Right lobe of liver (tissue), 6 donors: ENCODE results near the gene OR13F1. TPM values are rescaled to one million over a fixed set of nuclear protein-coding genes. Genes with fewer than 3 reads are reported as not detected.

ENCODE experiments used
- ATAC-seq, 4 donors: fragments of 200-7000 bp; cut with Tn5 transposase; one replicate each; pipeline ENCODE4 v1.9.1; 2020; ENCODE audit warnings: mild to moderate bottlenecking in 4 of 4, moderate library complexity in 4 of 4
- DNase-seq, 3 donors: peaks; one replicate each; pipeline ENCODE4 v3.0.0-alpha.2; 2020
- H3K27ac ChIP-seq, 3 donors: fragments of 200-600 bp; one replicate each; pipeline ENCODE4 v1.8.0; 2022
- H3K27me3 ChIP-seq, 2 donors: fragments of 200-600 bp; one replicate each; pipeline ENCODE4 v1.8.0; 2022
- H3K36me3 ChIP-seq, 4 donors: fragments of 200-600 bp; sonication (generic) in 1 of 4; one replicate each; pipeline versions ENCODE4 v1.5.1 to v1.8.0; 2017 to 2022; ENCODE audit warnings: control low read depth in 1 of 4
- H3K4me1 ChIP-seq, 4 donors: fragments of 200-600 bp; sonication (generic) in 1 of 4; one replicate each; pipeline versions ENCODE4 v1.5.1 to v1.8.0; 2017 to 2022; ENCODE audit warnings: control low read depth in 1 of 4
- H3K4me3 ChIP-seq, 3 donors: fragments of 200-600 bp; one replicate each; pipeline ENCODE4 v1.8.0; 2022
- H3K9me3 ChIP-seq, 4 donors: fragments of 200-600 bp; sonication (generic) in 1 of 4; one replicate each; pipeline versions ENCODE4 v1.5.1 to v1.8.0; 2017 to 2022; ENCODE audit warnings: control low read depth in 1 of 4
- POLR2A ChIP-seq: fragments of 450-650 bp; IDR thresholded peaks from one replicate; pipeline ENCODE4 v1.6.1; 2017; ENCODE audit warnings: antibody characterized with exemption, mild to moderate bottlenecking
- WGBS: methylation state at CpG from one replicate; pipeline ENCODE4 v1.1.6; 2018; ENCODE audit warnings: low coverage, low lambda C conversion rate; ENCODE audit not compliant: insufficient coverage; ENCODE audit errors: missing lambda C conversion rate; 5-methylcytosine and 5-hydroxymethylcytosine counted together
- intact Hi-C, 2 donors: fragments of 100-400 bp; cut with DNase I; formaldehyde crosslinking; loops; one replicate each; pipeline versions ENCODE4 v1.11.2 to v1.14.1; 2022
- total RNA-seq, 6 experiments: library from RNA; depleted of rRNA in 2 of 6; stranded (reverse); fragments of >200 nt in 2 of 6; fragmentation: NEBNext Ultra II Directional in 3 of 6; extraction: Animal tissue kit (Norgen Biotek cat#: 25700) in 3 of 6; gene quantifications; one replicate each; pipeline versions ENCODE4 v1.1.0 to v1.2.4, GENCODE V29; 2016 to 2023
- TF ChIP-seq, protein P1 (sequence below), 4 donors: fragments of 200-600 bp in 3 of 4; fragments of 450-650 bp in 1 of 4; IDR thresholded peaks; one replicate each; pipeline versions ENCODE4 v1.5.1 to v1.8.0; 2016 to 2022; ENCODE audit warnings: antibody characterized with exemption in 4 of 4, mild to moderate bottlenecking in 2 of 4
- donor health status: DM: no; HTN: yes; CAD: no.
- donor health status: DM: no; HTN: no; CAD: no.
- donor health status: DM: no; HTN: no; CAD: no.
- donor health status: DM: no; HTN: yes; CAD: no.
- donor health status: DM: no; HTN: yes; CAD: no.

Gene OR13F1
- total RNA-seq, 6 experiments from 2014 or later = not detected

GRCh38 chr9:104544644-104545043, 40.6 kb downstream of the OR13F1 start:
- WGBS = 86% methylated on average over 4 of the region's 4 CpGs
- intact Hi-C loops = no loop called here
- Histone ChIP-seq H3K9me3 (no peaks in the 10 kb centered on the region), H3K27ac (no peak overlapping the region), H3K27me3 (no peaks in the 10 kb centered on the region), H3K36me3 (no peaks in the 10 kb centered on the region), H3K4me3 (no peak overlapping the region), H3K4me1 (no peaks in the 10 kb centered on the region)
- TF ChIP-seq, protein P1, sequence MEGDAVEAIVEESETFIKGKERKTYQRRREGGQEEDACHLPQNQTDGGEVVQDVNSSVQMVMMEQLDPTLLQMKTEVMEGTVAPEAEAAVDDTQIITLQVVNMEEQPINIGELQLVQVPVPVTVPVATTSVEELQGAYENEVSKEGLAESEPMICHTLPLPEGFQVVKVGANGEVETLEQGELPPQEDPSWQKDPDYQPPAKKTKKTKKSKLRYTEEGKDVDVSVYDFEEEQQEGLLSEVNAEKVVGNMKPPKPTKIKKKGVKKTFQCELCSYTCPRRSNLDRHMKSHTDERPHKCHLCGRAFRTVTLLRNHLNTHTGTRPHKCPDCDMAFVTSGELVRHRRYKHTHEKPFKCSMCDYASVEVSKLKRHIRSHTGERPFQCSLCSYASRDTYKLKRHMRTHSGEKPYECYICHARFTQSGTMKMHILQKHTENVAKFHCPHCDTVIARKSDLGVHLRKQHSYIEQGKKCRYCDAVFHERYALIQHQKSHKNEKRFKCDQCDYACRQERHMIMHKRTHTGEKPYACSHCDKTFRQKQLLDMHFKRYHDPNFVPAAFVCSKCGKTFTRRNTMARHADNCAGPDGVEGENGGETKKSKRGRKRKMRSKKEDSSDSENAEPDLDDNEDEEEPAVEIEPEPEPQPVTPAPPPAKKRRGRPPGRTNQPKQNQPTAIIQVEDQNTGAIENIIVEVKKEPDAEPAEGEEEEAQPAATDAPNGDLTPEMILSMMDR (IDR thresholded peaks at IDR 0.05) = no peak
- TF ChIP-seq POLR2A = no peak
- DNase-seq (no peak), ATAC-seq (no peak)

DNA sequence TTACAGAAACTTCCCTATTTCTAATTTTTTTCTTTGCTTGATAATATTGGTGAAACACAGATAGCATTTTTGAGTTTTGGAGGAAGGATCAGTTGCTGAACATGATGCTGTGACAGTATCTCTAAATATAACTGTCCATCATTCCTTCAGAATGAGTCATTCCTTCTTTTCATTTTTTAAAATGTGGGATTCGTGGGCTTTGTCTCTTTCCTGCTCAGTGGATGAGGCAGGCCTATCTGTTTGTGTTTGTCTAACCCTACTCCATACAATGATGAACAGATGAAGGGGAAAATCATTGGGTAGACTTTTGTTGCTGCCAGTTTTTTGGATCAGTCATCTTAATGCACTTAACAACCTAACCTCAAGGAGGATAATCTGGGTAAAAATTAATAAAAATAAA, 49.2 kb downstream of the OR13F1 start:
- H3K4me3 ChIP-seq = no peak overlapping the region
- no peaks in the 10 kb centered on the region for H3K4me1 ChIP-seq
- TF ChIP-seq, protein P1 (IDR thresholded peaks at IDR 0.05) = no peak
- no peak for TF ChIP-seq POLR2A
- H3K27me3 ChIP-seq = no peaks in the 10 kb centered on the region
- DNase-seq (no peak), ATAC-seq (no peak)
- H3K9me3 ChIP-seq = no peaks in the 10 kb centered on the region
- intact Hi-C loops = no loop called here
- no peak overlapping the region for H3K27ac ChIP-seq
- H3K36me3 ChIP-seq = no peaks in the 10 kb centered on the region
- WGBS = 13% methylated on average over 1 of the region's 1 CpG

Other genes with a start within 250 kb of the OR13F1 start
- not detected for gene OR13C4, start 22.9 kb downstream of the OR13F1 start, total RNA-seq
- not detected for gene OR13C3, start 32.6 kb downstream of the OR13F1 start, total RNA-seq
- not detected for gene OR13C8, start 64.9 kb downstream of the OR13F1 start, total RNA-seq
- not detected for gene OR13C5, start 95.2 kb downstream of the OR13F1 start, total RNA-seq
- gene OR13C2, start 101.4 kb downstream of the OR13F1 start, total RNA-seq = 1 to 10 TPM in 1 of 6 experiments, under 1 TPM in 1, not detected in 4; 0.40 to 1.0 TPM
- under 1 TPM in 1 of 6 experiments, not detected in 5; 0.29 TPM for gene OR13C9, start 113.9 kb downstream of the OR13F1 start, total RNA-seq
- not detected for gene OR13D1, start 190.3 kb downstream of the OR13F1 start, total RNA-seq
- 10 to 100 TPM; 16.8 to 28.1 (median 22.4) TPM for gene NIPSNAP3A, start 243.4 kb downstream of the OR13F1 start, total RNA-seq